Osteoblast (primary cell): ENCODE results near the gene PARD6B. TPM values are rescaled to one million over a fixed set of nuclear protein-coding genes. Genes with fewer than 3 reads are reported as not detected.

Experiments
- DNase-seq: peaks from one replicate; pipeline ENCODE4 v3.0.0; 2011; ENCODE audit warnings: low spot score, mixed read lengths; ENCODE audit not compliant: insufficient read length; ENCODE audit errors: missing footprints
- H2AFZ ChIP-seq: 2 replicates; pipeline ENCODE4 v1.6.0; 2011; ENCODE audit warnings: mild to moderate bottlenecking, low read length
- H3K27ac ChIP-seq: 2 replicates; pipeline ENCODE4 v1.5.1; 2011; ENCODE audit warnings: mild to moderate bottlenecking, low read depth, low read length, moderate library complexity
- H3K27me3 ChIP-seq: 2 replicates; pipeline ENCODE4 v1.6.0; 2012; ENCODE audit warnings: mild to moderate bottlenecking, control low read depth, inconsistent platforms, low read length, moderate library complexity; ENCODE audit not compliant: insufficient read depth
- H3K36me3 ChIP-seq: 2 replicates; pipeline ENCODE4 v1.5.1; 2011; ENCODE audit warnings: mild to moderate bottlenecking, low read length, control low read depth, moderate library complexity; ENCODE audit not compliant: insufficient read depth
- H3K4me1 ChIP-seq: 2 replicates; pipeline ENCODE4 v1.5.1; 2011; ENCODE audit warnings: mild to moderate bottlenecking, low read length, control low read depth, moderate library complexity; ENCODE audit not compliant: insufficient read depth
- H3K4me2 ChIP-seq: 2 replicates; pipeline ENCODE4 v1.6.0; 2011; ENCODE audit warnings: mild to moderate bottlenecking, low read length; ENCODE audit not compliant: insufficient read depth
- H3K4me3 ChIP-seq: fragments of 200-600 bp; sonication (generic); 3 replicates; pipeline ENCODE4 v1.5.1; 2012; ENCODE audit warnings: mild to moderate bottlenecking, low read length, inconsistent platforms; ENCODE audit not compliant: insufficient read depth
- H3K79me2 ChIP-seq: 2 replicates; pipeline ENCODE4 v1.6.0; 2012; ENCODE audit warnings: mild to moderate bottlenecking, low read length, control low read depth, inconsistent platforms; ENCODE audit not compliant: insufficient read depth
- H3K9me3 ChIP-seq: 2 replicates; pipeline ENCODE4 v1.5.1; 2011; ENCODE audit warnings: low read depth, low read length, control low read depth
- H4K20me1 ChIP-seq: 2 replicates; pipeline ENCODE4 v1.6.0; 2012; ENCODE audit warnings: mild to moderate bottlenecking, low read length, control low read depth; ENCODE audit not compliant: insufficient read depth
- total RNA-seq: library from RNA; depleted of rRNA; stranded (reverse); fragments of >200 nt; gene quantifications from 2 replicates; pipeline ENCODE4 v1.2.3, GENCODE V29; 2012
- TF ChIP-seq, protein P1 (sequence below): IDR thresholded peaks from 2 replicates; pipeline ENCODE4 v1.5.1; 2011; ENCODE audit warnings: mild to moderate bottlenecking, low read depth, low read length, moderate library complexity; ENCODE audit errors: extremely low read depth

The PARD6B gene
- total RNA-seq, 1 donor = 0.72 TPM

DNA sequence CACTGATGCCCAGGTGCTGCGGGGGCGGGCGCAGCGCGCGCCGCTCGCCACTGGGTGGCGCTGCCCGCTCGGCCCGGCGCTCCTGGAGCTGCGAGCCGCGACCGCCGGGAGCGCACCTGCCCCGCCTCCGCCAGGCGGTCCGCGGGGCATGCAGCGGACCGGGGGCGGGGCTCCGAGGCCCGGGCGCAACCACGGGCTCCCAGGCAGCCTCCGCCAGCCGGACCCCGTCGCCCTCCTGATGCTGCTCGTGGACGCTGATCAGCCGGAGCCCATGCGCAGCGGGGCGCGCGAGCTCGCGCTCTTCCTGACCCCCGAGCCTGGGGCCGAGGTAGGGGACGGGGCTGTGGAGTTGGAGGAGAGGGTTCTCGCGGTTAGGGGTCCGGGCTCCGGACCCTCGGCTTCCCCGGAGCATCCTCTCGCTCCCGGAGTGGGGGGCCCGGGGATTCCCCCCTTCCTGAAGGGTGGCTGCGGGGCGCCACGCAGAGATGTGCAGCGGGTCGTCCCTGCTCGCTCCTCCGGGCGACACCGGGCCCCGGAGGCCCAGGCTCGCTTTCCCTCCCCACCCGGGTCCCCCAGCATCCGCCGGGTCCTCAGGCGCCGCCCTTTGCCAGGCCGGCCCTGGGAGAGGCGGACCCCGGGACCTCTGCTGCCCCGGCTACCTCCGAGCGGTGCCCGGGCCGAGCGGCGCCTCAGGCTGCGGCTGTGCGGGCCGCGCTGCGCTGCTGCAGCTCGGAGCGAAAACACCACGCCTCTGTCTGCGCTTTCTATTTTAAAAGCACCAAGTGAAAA lies 63.7 kb downstream of the PARD6B start, which contains the start of gene BCAS4:
TSS of gene BCAS4 (plus strand) at position 216 of the 789 bp plus-strand sequence. CDS start at position 239, 23 bp downstream.
- no peaks in the 10 kb centered on the region for H4K20me1 ChIP-seq
- peaks cover 25% of the 10 kb centered on the region for H3K4me1 ChIP-seq

DNA sequence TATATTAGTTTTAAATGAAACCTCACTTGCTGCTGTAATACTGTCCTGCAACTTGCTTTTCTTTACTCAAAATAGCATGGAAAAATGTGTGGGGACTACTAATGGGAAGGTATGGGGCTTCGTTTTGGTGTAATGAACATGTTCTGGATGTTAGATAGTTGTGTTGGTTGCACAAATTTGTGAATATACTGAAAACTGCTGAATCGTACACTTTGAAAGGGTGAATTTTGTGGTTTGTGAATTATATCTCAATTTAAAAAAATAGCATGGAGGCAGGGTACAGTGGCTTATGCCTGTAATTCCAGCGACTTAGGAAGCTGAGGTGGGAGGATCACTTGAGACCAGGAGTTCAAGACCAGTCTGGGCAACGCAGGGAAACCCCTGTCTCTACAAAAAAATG lies 65.8 kb downstream of the PARD6B start:
- no peak for DNase-seq
- TF ChIP-seq, protein P1, sequence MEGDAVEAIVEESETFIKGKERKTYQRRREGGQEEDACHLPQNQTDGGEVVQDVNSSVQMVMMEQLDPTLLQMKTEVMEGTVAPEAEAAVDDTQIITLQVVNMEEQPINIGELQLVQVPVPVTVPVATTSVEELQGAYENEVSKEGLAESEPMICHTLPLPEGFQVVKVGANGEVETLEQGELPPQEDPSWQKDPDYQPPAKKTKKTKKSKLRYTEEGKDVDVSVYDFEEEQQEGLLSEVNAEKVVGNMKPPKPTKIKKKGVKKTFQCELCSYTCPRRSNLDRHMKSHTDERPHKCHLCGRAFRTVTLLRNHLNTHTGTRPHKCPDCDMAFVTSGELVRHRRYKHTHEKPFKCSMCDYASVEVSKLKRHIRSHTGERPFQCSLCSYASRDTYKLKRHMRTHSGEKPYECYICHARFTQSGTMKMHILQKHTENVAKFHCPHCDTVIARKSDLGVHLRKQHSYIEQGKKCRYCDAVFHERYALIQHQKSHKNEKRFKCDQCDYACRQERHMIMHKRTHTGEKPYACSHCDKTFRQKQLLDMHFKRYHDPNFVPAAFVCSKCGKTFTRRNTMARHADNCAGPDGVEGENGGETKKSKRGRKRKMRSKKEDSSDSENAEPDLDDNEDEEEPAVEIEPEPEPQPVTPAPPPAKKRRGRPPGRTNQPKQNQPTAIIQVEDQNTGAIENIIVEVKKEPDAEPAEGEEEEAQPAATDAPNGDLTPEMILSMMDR = no peak
- no peaks in the 10 kb centered on the region for H3K36me3 ChIP-seq
- H3K27ac ChIP-seq = no peak overlapping the region
- no peaks in the 10 kb centered on the region for H4K20me1 ChIP-seq
- H3K9me3 ChIP-seq = no peaks in the 10 kb centered on the region
- no peaks in the 10 kb centered on the region for H3K27me3 ChIP-seq
- H3K4me3 ChIP-seq = no peak overlapping the region
- peaks cover 14% of the 10 kb centered on the region for H3K4me1 ChIP-seq
- no peak overlapping the region for H2AFZ ChIP-seq
- H3K79me2 ChIP-seq = peaks cover 3% of the 10 kb centered on the region
- no peak overlapping the region for H3K4me2 ChIP-seq

More for the DNA sequence above, 63.7 kb downstream of the PARD6B start, which contains the start of gene BCAS4:
- H2AFZ ChIP-seq = peak within 1 kb of the TSS; percentile 85
- peak; percentile 99 for DNase-seq
- no peaks in the 10 kb centered on the region for H3K36me3 ChIP-seq
- H3K9me3 ChIP-seq = no peaks in the 10 kb centered on the region
- peaks cover 3% of the 10 kb centered on the region for H3K79me2 ChIP-seq
- H3K27me3 ChIP-seq = no peaks in the 10 kb centered on the region
- peak within 1 kb of the TSS; percentile 93 for H3K4me3 ChIP-seq
- TF ChIP-seq, protein P1 = peak; percentile 67
- H3K27ac ChIP-seq = peak within 1 kb of the TSS; percentile 63
- H3K4me2 ChIP-seq = peak within 1 kb of the TSS; percentile 79

DNA sequence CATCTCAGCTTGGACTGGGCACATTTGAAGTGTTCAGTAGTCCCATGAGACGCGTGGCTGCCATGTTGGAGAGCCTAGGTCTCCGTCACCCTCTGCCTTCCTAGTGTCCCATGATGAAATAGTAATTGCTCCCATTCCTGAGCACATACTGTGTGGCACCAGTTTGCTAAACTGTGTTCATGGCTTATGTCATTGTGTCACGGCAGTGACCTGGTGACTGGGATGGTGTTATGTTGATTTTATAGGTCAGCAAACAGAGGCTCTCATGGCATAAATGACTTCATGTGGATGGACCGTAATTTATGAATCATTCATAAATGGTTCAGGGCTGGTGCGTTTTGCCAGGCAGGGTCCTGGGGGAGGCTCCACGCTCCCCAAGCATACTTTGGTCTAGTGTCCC lies 67.3 kb downstream of the PARD6B start:
- Histone ChIP-seq H3K4me1 (peaks cover 14% of the 10 kb centered on the region), H3K79me2 (peaks cover 3% of the 10 kb centered on the region), H3K27ac (no peak overlapping the region), H3K9me3 (no peaks in the 10 kb centered on the region), H4K20me1 (no peaks in the 10 kb centered on the region), H3K27me3 (no peaks in the 10 kb centered on the region), H3K4me2 (no peak overlapping the region), H3K36me3 (no peaks in the 10 kb centered on the region), H2AFZ (no peak overlapping the region), H3K4me3 (no peak overlapping the region)
- TF ChIP-seq, protein P1 = no peak
- DNase-seq = peak; percentile 59

DNA sequence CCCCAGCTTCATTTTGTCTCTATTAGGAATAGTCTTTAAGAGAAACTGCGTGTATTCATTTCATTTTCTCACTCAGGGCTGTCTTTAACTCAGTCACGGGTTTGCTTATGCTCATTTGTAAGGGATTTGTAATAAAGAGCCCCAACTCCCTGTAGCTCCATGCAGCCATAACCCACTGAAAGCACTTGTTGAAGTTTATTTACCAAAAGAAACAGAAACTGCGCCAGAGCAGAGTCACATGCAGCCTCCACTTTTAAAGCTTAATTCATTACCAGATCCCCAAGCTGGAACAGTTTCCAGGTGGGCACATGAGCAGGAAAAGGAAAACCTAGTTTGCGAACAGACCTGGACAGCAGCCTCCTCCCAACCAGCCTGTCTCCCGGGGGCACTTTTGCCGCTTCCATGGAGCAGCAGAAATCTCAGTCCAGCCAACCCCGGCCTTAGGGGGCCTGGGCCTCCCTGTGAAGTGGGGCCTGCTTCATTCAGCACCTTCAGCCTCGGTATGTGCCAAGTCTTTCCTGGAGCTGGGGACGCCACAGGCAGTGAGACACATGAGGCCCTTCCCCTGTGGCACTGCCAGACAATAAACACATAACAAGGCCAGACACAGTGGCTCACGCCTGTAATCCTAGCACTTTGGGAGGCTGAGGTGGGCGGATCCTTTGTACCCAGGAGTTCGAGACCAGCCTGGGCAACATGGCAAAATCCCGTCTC lies 68.0 kb downstream of the PARD6B start:
- no peaks in the 10 kb centered on the region for H4K20me1 ChIP-seq
- peaks cover 3% of the 10 kb centered on the region for H3K79me2 ChIP-seq

More for the DNA sequence above, 68.0 kb downstream of the PARD6B start:
- no peak overlapping the region for H2AFZ ChIP-seq
- TF ChIP-seq, protein P1 = no peak
- H3K27ac ChIP-seq = no peak overlapping the region
- no peak overlapping the region for H3K4me3 ChIP-seq
- H3K36me3 ChIP-seq = no peaks in the 10 kb centered on the region
- peaks cover 10% of the 10 kb centered on the region for H3K4me1 ChIP-seq
- DNase-seq = no peak
- no peaks in the 10 kb centered on the region for H3K27me3 ChIP-seq
- no peak overlapping the region for H3K4me2 ChIP-seq
- no peaks in the 10 kb centered on the region for H3K9me3 ChIP-seq
